Dedifferentiated amniotic fluid mesenchymal stem cell (primary cell): ENCODE measurements around the gene NREP.

ENCODE experiments used
- DNase-seq: peaks from one replicate; pipeline ENCODE4 v3.0.0-alpha.2; 2016; ENCODE audit errors: extremely low spot score

NREP gene

DNA sequence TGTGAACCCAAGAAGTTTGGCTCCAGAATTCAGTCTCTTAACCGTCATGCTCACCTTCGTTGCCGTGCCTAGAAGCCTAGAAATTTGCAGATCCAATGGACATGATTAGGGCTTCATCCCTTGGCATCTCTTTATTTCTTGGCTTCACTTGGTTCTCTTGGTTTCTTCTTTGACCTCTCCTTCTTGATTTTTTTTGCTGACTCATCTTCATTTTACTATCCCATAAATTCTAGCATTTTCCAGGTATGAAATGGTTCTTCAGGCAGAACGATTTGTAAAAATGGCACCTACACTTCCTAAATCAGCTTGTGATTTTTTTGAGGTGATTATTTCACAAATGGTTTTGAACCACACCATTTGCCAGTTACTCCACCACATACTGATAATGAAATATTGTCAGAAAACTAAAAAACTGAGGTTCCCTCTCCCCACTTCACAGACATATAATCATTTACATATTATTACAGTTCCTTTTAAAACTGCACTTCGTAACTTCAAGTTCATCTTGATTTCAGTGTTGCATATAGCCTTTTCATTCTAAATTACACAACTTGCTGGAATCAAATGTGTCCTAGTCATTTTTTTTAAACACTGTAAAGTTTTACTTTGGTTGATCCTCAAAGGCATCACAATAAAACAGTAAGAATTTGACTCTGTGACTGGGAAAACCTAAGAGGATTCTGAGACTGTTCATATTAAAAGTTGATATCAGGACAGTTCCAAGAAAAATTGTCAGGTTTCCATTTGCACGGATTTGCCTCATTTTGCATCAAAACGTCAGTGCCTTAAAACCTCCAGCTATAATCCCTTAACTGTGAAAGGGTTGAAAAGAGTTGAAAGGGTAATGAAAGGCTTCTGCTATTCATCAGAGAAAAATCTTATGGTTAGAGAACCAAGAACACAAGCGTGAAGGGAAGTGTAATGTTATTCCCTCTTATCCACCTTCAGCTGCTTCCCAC is 8.9 kb upstream of the NREP start:
- DNase-seq: no peak

DNA sequence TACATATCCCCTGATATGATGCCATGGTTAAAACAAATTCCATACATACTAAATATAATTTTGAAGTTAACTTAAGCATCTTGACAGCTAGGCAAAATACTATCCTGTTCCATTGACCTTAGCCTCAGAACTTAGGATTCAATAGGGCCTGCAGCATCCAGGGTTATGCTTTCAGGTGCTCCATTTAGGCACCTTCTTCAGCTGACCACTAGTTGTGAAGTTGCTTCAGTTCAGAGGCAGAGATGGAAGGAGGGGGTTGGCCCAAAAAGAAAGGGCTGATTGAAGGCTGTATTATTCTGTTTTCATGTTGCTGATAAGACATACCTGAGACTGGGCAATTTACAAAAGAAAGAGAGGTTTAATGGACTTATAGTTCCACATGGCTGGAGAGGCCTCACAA is 7.0 kb upstream of the NREP start:
- no peak for DNase-seq

DNA sequence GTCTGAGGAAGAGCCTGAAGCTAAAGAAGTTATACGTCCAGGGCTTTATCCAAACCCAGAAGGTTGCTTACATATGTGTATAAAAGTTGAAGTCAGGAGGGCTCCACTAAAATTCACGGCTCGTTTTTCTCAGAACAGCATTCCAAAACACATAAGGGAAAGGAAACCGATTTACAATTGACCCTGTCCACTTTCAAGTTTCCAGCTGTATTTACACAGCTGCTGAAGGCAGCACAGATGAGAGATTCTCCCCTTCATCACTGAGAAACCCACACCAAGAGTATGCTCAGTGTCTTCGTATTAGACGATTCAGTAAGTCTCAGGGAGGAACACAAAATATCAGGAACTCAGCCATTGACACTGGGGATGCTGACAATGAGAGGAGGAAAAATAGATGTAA is 5.9 kb upstream of the NREP start:
- DNase-seq: no peak

DNA sequence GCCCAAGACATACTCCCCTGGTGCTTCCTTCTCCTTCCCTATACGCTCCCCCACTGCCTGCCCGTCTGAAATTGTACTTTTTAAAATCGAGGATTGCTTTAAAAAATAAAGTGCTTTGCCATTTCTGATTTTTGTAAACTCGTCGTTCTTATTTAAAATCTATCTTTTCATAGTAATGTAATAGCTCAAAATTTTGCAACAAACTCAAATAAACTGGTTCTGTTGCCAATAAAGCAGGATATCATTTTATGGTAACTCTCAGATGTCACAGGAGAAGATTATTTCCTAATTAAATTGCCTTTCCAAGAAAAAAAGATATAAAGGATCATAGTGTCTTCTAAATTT is 1.3 kb upstream of the NREP start:
- DNase-seq: no peak

DNA sequence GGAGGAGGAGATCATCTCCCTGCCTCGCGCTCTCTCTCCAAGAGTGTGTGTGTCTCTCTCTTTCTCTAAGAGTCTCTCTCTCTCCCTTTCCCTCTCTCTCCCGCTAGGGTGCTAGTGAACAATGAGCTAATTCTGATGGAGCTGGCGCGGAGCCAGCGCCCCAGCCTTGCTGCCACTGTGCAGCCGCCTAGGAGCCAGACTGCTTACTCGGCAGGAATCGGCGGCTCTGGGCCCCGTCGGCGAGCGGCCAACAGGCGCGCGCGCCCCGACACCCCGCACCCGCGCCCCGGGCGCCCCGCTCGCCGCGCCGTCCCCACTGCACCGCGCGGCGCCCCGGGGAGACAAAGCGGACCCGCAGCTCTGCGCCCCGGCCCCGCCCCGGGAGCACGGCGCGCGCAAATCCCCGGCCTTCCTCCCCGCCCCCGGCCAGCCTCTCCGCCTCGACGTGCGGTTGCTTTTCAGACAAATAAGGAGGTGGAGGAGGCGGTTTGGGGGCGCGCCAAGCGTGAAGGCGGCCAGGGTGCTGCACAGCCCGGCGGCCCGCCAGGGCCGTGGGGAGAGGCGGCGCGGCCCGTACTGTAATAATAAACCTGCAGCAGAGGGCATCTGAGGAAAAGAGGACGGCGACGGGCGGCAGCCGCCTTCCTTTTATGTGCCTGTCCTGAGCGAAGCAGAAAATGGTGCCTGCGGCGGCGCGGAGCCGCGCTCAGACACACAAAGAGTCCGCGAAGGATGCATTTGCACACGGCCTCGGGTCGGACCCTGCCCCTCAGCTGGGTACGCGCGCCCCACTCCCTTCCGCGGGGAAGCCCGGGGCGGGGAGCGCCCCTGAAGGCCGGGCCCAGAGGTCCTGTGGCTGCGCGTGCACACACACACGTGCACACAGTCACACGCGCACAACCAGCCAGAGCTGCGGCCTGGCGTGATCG is 625 bp upstream of the NREP start:
- peak; percentile 97 for DNase-seq

DNA sequence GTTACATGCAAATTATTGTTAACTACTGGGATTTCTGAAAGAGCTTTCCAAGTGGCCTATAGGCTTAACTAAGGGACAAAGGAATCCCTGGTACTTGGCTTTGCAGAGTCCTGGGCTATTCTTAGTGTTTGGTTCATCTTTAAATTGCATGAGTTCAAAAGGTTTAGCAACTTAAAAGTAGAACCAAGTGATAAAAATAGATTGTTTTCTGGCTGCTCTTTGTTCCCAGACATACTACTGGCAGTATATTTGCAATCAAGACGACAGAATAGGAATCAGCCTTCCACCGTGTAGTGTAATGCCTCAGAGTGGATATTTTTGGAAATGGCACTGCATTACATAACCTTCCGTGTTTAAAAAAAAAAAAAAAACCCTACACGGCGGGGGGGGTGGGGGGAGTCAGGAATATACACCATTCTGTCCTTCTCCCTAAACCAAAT is 1.0 kb downstream of the NREP start:
- DNase-seq: peak; percentile 46

DNA sequence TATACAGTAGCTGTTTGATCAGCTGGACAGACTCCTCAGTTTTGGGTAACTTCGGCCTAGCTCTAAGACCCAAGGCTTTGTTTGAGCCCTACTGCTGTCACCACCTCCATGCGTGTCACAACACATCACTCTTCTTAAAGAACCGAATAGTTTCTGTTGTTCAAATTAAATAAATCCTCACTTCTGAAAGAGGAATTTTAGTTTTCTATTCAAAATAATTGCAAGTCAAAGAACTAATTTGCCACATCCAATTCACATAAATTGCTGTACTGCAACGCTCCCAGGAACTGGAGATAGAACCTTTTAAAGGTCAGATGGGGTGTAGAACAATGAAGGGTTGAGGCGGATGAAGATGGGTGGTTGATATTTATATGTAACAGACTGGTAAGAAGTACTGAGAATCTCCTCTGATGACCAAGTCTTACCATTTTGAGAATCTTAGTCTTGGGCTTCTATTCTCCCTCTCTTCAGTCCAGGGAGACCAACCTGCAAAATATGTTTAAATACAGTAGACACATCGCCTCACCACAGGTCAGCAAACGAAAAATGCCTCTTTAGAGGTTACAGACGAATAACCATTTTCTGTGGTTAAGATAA is 1.6 kb downstream of the NREP start:
- no peak for DNase-seq

DNA sequence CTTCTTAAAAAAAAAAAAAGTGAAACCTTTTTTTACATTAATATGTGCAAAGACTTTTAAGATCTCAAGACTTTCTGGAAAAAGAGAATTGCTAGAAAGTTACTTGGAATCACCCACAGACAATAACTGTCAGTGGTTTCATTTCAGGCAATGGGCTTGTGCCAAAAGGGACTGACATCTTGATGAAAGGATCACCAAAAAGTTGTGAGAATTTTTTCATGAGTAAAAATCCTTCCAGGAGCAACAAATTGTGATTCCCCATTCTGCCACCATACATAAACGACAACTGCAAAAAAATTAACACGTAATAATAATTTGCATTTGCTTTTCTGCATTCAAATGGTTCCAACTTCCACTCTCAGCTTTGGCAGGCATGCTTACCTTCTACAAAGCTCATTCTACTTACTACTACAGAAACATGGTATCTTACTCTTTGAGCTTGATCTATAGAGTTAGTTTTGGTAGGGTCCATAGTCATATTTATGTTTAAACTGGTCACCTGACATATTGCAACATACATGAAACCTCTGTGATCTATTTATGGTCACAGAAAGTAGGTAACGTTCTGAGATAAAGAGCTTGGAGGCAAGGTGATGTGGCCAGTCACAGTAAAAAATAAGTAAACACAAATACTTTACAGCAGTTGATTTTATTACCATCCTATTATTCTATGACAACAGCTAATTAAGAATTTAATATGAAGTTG is 3.0 kb downstream of the NREP start:
- no peak for DNase-seq

DNA sequence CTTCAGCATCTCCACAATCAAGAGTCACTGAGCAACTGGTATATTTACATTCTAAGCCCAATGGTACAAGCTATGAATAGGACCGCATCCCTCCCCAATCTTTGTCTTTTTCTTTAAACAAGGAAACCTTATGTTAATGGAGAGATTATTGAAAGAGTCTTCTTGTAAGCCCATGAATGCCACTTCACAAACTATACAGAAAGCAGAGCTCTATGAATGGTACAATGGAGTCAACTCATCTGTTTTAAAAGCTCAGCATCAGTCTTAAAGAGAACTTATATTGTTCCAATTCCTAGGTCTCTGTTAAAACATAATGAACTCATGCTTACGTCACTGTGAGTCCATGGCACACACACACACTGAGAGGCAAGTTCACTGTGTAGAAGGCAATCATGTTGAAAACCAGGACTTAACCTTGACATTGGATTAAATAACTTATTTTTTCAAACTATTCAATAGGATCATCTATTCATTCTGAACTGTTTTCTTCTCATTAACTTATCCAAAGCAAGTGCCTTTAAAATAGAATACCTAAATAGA is 4.5 kb downstream of the NREP start:
- DNase-seq: no peak

DNA sequence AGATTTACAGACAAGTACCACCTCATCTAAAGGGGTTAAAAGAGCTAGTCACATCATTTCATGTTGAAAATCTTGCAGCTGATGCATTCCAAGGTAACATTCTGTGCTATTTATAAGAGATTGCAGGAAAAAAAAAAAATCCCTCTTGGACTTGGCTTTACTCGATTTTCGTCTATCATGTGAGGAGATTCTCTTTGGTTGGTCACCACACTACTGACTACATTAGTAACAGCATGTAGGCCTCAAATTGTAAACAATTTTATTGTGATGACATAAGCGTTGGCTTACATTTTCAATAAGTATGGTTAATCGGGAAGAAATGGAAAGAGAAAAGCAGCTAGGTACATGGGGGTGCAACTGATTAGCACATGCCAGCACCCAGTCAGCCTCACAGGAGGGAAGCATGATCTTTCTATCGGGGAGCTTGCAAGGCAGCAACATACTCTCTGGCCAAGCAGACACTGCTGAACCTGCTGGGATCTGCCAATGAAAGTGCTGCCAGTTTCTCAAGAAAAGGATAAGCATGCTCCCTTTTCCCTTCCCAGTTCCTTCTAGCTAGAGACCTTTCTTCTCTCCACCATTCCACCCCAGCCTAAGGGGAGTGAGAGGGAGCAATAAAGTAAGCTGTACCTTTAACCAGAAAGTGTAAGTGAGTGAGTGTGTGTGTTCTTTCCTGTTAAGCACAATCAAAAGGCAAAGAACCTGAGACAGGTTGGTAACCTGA is 7.5 kb downstream of the NREP start:
- no peak for DNase-seq

DNA sequence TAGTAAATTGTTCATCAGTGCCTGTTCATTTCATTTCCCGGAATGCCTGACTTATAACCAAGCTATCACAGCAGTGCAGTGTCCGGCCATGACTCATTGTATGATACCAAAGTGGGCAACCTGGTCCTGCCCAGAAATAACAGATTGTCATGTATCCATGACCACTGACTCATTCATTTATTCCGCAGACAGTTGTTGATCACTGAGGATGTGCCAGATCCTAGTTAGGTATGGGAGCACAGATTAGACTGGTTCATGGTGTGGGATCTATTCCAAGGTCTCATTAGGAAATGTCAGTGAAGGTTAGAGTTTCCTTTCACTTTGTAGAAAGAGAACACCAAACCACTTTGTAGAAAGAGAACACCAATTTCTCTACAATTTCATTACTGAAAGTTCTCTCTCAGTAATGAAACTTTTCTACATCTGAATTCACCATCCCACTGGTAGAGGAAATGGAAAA is 8.7 kb downstream of the NREP start:
- DNase-seq: peak; percentile 85

DNA sequence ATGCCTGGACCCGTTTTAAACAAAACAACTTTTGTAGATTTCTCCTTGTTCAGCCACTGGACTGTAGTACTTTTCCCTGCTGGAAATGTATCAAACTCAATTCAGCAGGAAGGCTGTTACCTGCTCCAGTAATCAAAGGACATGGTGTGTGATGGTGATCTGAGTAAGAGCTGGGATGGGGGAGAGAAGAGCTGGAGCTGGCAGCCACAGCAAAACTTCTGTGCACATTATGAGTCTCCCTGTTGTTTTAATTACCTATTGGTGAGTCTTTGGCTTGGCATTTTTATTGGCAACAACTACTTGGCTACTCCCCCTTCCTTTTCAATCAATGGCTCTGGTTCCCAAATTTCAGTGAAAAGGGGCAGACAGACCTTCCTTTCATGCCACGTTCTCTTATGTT is 9.7 kb downstream of the NREP start:
- DNase-seq: no peak

DNA sequence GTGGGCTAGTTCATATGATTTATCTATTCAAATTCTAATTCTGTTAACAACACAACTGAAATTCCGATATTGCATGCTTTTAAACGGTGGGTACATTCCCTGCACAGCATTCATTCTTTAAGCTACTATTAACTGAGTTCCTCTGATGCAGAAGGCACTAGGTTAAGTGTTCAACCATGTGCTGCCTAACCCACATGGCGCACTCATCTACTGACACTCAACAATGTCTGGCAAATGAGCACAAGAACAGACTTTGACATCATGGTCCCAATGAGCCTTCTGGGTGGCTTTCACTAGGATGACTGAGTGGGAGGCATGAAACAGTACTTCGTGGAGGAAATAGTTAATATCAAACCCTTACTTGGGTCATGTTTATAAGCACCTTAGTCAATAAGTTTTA is 10.2 kb downstream of the NREP start:
- no peak for DNase-seq

DNA sequence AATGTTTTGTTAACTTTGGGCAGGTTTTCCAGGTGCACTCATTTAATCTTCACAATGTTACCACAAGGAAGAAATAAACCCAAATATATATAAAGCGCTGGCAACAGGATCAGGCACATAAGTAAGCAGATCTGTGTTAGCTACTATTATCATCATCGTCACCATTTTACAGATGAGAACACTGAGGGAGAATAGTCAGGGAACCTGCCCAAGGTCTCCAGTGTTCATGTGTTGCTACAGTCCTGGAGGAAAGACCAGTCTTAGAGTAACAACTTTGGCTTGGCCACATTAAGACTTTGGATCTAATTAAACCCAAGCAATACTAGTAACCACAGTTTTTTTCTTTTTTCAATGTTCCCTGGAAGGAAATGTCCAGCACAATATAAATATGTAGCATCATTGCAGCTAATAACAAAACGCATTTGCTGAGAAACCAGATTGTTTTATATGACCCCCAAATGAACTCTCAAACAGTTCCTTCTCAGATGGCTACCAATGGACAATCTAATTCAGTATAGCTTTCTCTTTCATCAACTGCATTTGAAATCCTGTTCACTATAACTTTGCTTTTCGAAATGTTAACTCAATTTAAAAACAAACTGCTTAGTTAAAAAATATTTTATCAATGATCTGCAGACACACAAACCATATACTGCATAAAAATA is 11.8 kb downstream of the NREP start:
- DNase-seq: no peak

DNA sequence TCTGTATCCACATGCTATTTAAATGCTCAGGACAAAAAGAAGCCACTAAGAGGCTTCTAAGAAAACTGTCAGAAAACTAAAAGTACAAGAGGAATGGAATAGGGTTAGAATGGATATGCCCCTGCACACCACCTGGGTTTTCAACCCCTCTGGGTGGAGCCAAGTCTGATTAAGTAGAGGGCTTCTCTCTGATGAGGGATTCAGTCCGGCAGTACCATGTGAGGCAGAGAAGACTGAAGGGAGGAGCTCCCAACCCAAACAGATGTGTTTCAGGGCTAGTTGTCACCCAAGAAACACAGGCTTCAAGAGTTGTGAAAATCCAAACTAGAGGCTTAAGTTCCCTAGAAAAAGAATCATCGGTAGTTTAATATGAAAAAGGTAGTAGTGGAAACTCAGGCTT is 12.5 kb downstream of the NREP start:
- DNase-seq: no peak

DNA sequence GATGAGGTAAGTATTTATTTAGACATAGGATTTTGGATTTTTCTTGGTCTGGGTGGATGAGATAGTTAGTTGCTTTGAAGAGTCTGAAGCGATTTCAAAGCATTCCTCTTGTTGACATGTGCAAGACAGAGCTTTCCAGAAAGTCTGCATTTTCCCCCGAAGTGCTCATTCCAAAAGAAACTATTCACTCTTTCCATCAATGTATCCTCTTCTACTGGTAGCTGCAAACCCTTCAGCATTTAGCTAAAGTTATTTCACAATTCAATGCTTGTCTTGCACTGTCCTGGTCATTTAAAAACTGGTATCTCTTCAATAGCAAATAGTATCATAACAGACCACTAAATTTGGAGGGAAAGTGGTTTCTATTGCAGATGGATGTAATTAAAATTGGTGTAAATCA is 13.0 kb downstream of the NREP start:
- DNase-seq: peak; percentile 56

DNA sequence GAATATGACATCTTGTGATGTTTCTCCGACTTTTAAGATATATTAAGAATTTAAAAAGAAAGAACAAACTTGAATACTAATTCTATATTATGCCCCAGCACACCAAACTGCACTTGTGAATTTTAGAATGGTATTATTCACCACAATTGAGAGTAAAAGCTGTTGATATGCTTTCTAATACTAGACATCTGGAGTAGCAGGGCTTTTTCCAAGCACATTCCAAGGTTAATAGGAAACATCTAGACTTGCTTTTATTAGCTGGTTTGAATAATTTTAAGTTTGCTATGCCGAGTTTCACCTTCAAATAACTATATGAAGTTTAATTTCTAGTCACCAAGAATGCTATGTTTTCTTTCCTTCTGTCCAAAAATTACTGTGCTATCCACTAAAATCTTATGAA is 13.5 kb downstream of the NREP start:
- no peak for DNase-seq

DNA sequence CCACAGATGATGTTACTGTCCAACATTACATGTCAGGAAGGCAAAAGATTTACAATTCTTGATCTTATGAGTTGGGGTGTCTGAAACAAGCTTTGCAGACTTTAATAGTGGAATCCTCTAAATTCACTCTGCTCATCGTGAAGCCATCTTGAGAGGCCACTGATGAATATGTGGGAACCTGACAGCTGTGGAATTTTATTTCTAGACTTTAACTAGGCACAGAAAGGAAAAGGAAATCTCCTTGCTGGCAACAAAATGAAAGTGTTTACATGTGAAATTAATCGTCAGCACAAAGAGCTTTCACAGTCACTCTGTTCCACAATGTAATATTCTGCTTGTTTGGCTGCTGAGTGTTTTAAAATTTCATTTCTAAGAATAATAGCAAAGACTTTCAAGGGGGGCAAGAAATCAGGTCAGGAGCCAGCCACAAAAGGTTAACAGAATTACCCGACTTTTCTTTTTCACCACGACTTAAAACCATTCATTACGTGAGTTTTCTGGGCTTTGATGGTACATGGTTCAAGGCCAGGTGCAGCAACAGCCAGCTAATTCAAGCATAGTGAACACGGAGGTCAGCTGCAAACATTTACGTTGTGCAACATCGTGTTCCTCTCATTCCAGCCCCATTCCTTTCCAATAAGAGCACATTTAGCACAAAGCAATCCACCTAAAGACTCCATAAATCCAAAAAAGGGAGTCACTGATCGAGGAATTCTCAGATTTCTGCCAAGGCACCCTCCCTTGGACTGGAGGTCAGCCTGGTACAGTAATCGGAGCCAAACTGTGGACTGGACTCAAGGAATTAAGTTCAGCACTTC is 14.6 kb downstream of the NREP start:
- DNase-seq: peak; percentile 75

DNA sequence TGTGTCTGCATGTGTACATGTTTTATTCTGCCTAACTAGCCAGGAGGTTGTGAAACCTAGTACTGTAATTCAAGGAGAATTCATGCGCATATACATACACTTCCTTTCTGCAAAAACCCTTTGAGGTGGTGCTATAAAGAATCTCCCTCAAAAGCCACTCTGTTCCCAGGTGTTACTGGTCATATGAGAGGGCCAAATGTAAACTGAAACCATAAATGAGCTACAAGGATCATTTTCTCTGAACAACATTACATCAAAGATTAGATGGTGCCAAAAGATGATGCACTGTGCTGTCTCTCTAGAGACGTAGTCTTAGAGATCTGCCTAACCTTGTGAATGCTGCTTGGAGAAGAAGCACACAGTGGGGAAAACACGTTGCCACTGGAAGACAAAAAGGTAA is 15.7 kb downstream of the NREP start:
- DNase-seq: no peak
